ENCODE data around the gene UNKL.
A peak's percentile ranks its signal among the peaks of the same experiment; 100 is the strongest.
"Not testable (repeated sequence)": the region's sequence is repeated elsewhere in the genome, so short reads cannot be mapped to it uniquely, and the experiment has no call there.

Gene UNKL

GRCh38 chr16:1330260-1330914 lies 84.1 kb downstream of the UNKL start:
- no peak for DNase-seq

DNA sequence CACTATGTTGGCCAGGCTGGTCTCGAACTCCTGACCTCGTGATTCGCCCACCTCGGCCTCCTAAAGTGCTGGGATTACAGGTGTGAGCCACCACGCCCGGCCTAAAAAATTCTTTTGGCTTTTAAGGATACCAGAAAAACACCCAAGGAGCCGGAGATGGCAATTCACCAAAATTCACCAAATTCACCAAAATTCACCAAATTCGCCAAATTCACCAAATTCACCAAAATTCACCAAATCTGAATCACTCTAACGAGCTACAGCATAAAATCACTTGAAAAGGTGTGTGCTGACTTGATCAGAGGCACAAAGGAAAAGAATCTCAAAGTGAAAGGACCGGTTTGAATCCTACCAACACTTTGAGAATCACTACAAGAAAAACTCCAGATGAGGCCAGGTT lies 85.5 kb downstream of the UNKL start:
- DNase-seq: not testable (repeated sequence)

DNA sequence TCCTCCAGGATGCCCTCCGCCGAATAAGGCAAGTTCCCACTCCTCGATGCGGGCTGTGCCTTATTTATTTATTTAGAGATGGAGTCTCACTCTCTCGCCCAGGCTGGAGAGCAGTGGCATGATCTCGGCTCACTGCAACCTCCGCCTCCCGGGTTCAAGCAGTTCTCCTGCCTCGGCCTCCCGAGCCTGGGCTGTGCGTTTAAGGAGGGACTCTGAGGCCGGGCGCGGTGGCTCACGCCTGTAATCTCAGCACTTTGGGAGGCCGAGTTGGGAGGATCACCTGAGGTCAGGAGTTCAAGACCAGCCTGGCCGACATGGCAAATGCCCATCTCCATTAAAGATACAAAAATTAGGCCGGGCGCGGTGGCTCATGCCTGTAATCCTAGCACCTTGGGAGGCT lies 86.4 kb downstream of the UNKL start:
- DNase-seq: not testable (repeated sequence)

- no peak for DNase-seq
Measured at GRCh38 chr16:1327619-1327947, 86.9 kb downstream of the UNKL start.

DNA sequence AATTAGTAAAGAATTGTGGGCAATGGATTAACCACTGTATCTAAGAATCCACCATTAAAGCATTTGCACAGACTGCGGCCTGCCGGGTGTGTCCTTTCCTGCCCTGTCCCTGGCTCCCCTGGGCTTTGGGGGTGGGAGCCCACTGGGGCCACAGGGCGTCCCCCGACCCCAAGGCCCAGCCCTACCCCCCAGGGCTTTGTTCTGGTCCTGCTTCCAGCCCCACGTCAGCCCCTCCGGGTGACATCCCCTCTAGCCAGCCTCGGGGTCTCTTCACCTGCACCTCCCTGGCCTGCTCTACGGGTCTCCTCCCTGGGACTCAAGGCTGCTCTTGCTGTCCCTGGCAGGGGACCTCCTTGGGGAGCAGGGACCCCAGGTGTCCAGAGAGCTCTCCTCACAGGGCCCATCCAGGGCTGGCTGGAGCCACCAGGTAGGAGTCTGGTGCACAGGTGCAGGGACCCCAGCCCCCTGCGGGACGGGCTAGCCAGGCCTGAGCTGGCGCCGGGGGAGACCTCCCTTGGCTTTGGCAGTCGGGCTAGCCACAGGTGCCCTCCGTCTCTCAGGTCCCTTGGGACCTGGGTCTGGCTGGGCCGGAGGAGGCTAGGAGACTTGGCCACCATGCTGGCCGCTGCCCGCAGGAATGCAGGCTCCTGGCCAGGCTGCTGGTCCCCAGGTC lies 87.4 kb downstream of the UNKL start:
- no peak for DNase-seq

DNA sequence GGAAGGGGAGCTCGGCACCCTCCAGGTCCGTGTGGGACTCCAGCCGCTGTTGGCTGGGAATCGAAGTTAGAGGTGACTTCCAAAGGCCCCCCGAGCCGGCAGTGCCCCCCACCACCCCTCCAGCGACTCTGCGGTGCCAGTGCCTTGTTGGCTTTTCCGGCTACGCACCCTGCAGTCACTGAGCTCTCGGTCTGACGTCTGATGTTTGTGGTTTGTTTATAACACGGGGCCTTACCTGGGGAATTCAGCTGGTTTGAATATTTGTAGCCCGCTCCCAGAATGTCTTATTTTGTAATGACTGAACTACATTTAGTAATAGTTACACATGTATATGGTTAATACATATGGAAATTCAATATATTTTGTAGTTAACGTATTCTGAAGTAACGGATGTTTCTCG lies 88.1 kb downstream of the UNKL start:
- DNase-seq: no peak

GRCh38 chr16:1325673-1326371 lies 88.7 kb downstream of the UNKL start:
- no peak for DNase-seq

DNA sequence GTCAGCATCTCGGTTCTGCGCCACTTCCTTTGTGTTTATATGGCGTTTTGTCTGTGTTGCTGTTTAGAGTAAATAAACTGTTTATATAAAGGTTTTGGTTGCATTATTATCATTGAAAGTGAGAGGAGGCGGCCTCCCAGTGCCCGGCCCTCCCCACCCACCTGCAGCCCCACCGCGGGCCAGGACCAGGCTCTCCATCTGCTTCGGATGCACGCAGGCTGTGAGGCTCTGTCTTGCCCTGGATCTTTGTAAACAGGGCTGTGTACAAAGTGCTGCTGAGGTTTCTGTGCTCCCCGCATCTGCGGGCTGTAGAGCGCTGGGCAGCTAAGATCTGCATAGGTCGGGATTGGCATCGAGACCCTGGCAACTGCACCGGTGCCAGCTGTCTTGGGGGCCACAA lies 89.2 kb downstream of the UNKL start:
- DNase-seq: no peak

DNA sequence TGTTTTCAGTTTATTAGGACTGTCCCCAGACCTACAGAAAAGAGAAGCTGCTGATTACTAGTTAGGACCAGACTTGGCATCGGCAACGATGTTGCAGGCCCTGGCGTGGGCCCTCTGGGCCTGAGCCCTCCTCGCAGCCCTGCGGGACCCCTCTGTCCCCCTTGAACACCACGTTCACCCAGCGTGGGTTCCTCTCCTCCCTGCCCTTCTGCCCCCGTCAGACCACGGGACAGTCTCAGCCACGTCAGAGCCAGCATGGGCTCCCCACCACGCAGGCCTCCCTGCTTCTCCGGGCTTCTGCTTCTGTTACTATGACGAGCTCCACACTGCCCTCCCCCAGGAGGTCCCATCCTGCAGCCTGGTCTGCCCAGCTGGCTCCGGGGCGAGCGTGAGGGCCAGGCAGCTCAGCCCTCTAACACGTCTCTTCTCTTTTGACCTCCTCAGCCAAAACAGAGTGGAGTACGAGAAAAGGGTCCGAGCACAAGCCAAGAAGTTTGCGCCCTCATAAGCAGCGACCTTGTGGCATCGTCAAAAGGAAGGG lies 90.1 kb downstream of the UNKL start:
- DNase-seq: no peak

- peak in 52 of 58 donors; percentile 16 to 83 (median 55) for DNase-seq
Measured at GRCh38 chr16:1323296-1324239, 90.9 kb downstream of the UNKL start.

- DNase-seq: no peak
Measured at GRCh38 chr16:1322407-1322806, 92.1 kb downstream of the UNKL start.

- no peak for DNase-seq
Measured at GRCh38 chr16:1320658-1321240, 93.8 kb downstream of the UNKL start.

DNA sequence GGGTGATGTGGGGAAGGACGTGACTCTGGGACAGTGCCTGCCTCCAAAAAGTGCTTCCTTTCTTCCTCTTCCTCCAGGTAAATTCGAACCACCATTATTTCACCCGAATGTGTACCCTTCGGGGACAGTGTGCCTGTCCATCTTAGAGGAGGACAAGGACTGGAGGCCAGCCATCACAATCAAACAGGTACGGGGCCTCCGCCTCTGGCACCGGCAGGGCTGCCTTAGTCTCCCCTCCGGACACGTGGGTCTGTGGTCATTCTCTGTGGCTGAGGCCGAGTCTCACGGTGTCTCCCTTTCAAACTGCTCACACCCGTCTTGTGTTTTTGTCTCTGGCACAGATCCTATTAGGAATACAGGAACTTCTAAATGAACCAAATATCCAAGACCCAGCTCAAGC lies 94.4 kb downstream of the UNKL start:
- no peak for DNase-seq

GRCh38 chr16:1319041-1319440 lies 95.5 kb downstream of the UNKL start:
- no peak for DNase-seq

DNA sequence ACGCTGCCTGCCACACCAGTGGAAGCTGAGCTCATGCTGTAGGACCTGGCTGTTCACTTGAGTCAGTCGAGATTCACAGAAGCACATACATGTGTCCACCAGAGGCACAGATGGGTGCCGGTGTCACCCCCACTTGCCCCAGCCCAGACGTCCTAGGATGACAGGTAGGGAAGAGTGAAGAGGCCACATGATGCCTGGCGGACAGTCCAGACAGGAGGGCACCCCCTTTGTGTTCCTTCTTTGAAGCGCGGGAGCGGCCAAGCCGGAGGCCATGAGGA lies 96.3 kb downstream of the UNKL start:
- DNase-seq: no peak

DNA sequence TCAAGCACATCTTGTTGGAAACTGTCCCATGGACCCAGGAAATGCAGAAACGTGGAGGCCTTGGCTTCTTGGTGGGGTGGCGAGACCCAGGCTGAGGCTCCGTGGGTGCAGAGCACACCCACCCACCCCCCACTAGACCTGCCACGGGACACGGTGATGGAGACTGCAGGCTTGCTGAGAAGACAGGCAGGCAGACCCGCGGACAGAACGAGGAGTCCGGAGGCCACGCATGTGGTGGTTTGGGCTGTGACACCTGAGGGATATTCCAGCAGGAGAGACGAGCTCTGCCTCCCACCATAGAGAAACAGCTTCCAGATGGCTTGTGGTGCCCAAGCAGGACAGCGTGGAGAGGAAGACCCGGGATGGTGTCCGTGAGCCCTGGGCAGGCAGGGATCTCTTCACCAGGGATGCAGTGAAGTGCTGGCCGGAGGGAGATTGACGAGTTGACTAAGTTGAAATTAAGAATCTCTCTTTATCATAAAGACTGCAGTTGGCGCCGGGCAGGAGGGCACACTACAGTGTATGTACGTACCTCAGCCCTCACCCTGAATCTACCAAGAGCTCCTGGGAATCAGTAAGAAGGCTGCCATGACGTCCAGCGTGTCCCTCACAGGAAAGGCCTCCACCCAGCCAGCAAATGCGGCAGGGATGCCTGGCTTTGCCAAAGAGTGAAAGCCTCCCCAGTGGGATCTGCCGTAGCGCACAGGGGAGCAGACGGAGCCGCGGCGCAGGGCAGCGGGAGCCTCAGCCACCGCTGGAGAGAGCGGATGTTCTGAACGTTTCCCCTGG lies 96.8 kb downstream of the UNKL start:
- no peak for DNase-seq

- no peak for DNase-seq
Measured at GRCh38 chr16:1316033-1316405, 98.5 kb downstream of the UNKL start.

- no peak for DNase-seq
Measured at GRCh38 chr16:1315081-1316032, 99.1 kb downstream of the UNKL start.

DNA sequence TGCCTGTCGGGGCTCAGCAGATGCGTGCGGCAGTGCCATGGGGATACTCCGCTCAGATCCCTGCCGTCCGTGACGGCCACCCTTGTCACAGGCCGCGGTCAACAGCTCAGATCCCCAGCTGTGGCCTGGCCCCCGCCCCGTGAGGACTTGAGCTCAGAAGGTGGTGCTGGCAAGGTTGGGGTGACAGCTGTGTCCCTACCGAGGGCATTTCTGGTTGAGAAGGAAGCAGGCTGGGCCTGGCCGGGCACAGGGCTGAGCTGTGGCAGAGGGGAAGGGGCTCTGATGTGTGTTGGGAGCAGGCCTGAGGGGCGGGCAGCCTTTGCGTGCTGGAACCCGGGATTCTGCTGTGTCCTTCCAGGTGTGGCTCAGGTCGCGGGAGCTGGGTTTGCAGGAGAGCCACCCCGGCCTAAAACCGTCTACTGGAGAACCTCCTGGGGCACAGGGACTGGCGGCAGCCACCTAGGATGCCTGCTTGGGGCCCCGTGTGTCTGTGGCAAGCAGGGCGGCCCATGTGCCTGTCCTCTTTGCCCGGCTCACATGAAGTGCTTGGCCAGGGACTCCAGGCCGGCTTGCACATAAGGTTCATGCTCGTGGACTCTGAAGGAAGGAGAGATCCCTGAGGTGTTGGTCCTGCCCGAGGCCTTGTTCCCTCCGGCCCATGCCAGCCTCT lies 100.0 kb downstream of the UNKL start:
- no peak for DNase-seq

Measured in anterior cingulate cortex (tissue), 58 donors.